Astrocyte of the cerebellum (primary cell): Measurements from ENCODE around the gene SPDYE6.
"Not testable (repeated sequence)": the region's sequence is repeated elsewhere in the genome, so short reads cannot be mapped to it uniquely, and the experiment has no call there.

Experiments
- DNase-seq: peaks from one replicate; pipeline ENCODE4 v3.0.0-alpha.2; 2011; ENCODE audit warnings: low read depth
- H3K4me3 ChIP-seq: 2 replicates; pipeline ENCODE4 v1.5.1; 2011; ENCODE audit warnings: mild to moderate bottlenecking, low read depth, low read length, moderate library complexity
- CTCF ChIP-seq: IDR thresholded peaks from 2 replicates; pipeline ENCODE4 v1.5.1; 2012; ENCODE audit warnings: low read length, low read depth, moderate library complexity, mild to moderate bottlenecking; ENCODE audit errors: missing control alignments
- in situ Hi-C: cut with HindIII; loops from 2 replicates; pipeline ENCODE4 v1.10.0; 2017; ENCODE audit warnings: low sequenced_read_pairs

The SPDYE6 gene

DNA sequence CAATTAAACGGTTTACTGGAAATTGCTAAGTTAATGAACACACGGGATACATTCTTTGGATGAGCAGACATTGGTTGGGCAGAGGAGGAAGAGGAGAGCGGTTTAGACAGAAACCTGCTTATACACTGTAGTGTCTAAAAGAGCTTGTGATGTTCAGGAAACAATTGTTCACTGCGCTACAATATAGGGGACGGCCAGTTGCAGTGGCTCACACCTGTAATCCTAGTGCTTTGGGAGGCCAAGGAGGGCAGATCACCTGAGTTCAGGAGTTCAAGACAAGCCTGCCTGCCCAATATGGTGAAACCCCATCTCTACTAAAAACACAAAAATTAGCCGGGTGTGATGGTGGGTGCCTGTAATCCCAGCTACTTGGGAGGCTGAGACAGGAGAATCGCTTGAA, 20.7 kb downstream of the SPDYE6 start:
- DNase-seq, in situ Hi-C loops: not testable (repeated sequence)

GRCh38 chr7:102330666-102331460, 25.4 kb downstream of the SPDYE6 start:
- in situ Hi-C loops, DNase-seq, H3K4me3 ChIP-seq: not testable (repeated sequence)

More for the DNA sequence above, 20.7 kb downstream of the SPDYE6 start:
- not testable (repeated sequence) for H3K4me3 ChIP-seq

DNA sequence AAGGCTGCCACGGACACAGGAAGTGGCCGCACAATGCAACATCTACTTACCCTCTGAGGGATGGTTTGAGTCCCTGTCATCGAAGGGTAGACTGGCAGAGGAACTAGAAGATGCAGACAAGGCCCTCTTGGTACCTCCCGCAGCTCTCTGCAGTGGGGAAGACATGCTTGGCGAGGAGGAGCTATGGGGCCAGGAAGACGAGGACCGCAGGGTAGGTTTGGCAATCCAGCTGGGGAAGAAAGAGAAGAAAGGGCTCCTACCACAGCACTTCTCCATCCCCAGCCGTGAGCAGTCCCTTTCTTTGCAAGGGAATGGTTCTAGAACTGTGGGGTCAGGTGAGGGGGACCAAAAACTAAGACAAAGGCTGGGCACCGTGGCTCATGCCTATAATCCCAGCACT, 26.9 kb downstream of the SPDYE6 start:
- in situ Hi-C loops, H3K4me3 ChIP-seq, DNase-seq: not testable (repeated sequence)

DNA sequence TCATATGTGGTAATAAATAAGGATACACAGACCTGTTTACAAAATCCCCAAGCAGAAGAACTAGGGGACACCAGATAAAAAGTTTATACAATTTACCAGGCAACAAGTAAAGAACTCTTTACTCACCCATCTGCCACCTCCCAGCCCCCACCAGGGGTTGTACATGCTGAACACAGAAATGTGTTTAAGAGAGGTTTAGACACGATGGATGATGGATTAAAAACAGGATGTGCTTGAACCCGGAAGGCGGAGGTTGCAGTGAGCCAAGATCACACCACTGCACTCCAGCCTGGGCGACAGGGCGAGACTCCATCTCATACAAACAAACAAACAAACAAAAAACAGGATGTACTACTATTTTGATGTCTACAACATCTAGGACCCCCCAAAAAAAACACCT, 27.4 kb downstream of the SPDYE6 start:
- in situ Hi-C loops, H3K4me3 ChIP-seq, DNase-seq: not testable (repeated sequence)

DNA sequence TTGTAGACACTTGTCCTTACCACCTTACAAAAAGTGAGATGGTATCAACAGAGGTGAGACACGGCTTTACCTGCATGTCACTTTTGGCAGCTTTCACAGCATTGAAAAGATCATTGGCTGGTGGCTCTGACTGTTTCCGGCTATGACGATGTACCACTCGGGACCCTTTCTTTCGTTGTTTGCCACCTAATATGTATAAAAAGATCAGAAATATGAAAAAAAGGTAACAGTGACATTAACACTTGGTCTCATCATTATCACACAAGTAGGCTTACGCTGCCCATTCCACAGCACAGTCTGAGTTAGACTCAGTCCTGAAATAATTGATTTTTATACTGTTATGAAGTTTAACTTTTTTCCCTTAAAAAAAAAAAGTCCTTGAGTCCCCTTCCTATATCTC, 29.1 kb downstream of the SPDYE6 start:
- in situ Hi-C loops, H3K4me3 ChIP-seq, DNase-seq: not testable (repeated sequence)

GRCh38 chr7:102326157-102326889, 29.9 kb downstream of the SPDYE6 start:
- DNase-seq = no peak
- no peak for TF ChIP-seq CTCF
- no peak overlapping the region for H3K4me3 ChIP-seq
- in situ Hi-C loops = no loop called here

DNA sequence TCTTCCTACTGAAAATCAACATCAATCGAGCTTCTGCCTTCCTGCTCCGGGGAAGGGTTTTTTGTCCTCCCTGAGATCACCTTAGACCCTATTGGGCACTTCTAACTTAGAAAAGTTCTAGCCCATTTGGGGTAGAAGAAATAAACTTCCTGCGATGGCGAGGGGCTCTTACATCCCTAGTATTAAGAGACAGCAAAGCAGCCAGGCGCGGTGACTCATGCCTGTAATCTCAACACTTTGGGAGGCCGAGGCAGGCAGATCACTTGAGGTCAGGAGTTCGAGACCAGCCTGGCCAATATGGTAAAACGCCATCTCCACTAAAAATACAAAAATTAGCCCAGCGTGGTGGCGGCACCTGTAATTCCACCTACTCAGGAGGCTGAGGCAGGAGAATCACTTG, 31.1 kb downstream of the SPDYE6 start:
- H3K4me3 ChIP-seq, DNase-seq, in situ Hi-C loops: not testable (repeated sequence)

- no peak for TF ChIP-seq CTCF
- no peak overlapping the region for H3K4me3 ChIP-seq
- in situ Hi-C loops = no loop called here
- DNase-seq = no peak
These were observed 32.4 kb downstream of the SPDYE6 start for GRCh38 chr7:102323914-102324195.

DNA sequence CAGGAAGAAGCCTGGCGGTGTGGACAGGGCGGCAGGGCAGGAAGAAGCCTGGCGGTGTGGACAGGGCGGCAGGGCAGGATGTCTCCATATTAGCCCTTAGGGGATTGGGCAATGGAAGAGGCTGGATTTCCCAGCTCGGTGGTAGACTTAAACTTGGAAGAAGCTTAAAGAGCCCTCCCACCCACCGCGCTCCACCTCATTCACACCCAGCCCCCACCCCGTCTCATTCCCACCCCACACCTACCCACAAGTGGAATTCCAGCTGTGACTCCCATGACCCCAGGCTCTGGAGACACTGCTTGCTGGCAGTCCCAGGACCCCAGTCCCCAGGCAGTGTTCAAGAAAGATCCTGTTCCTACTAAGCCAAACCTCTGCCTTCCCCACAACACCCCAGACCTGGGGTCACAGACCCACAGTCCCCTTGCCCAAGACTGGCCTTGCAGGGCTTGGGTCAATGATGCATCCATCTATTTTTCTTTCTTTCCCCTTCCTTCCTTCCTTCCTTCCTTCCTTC, 34.0 kb downstream of the SPDYE6 start:
- in situ Hi-C loops = no loop called here
- no peak for TF ChIP-seq CTCF
- no peak for DNase-seq
- no peak overlapping the region for H3K4me3 ChIP-seq
